ENCODE results near the gene PLAAT2. TPM values are rescaled to one million over a fixed set of nuclear protein-coding genes. Genes with fewer than 3 reads are reported as not detected.

Gene PLAAT2
- total and polyA plus RNA-seq, 2 of the 13 experiments (the other 11 are each of a cell fraction or from before 2014, with no cell fraction given): 0.22 TPM; not detected in 1

GRCh38 chr11:63609536-63609935 lies 46.4 kb upstream of the PLAAT2 start (continued):
- 0 out of 2 replicates have a peak, but pooled peaks have one; percentile 34 for TF ChIP-seq RXRB (CRISPR knock-in tag; IDR thresholded peaks at IDR 0.05; ENCODE audit: borderline replicate concordance)
- TF ChIP-seq DR1 (CRISPR knock-in tag; IDR thresholded peaks at IDR 0.05): no peak
- peak; percentile 90 for TF ChIP-seq HIC2 (CRISPR knock-in tag; IDR thresholded peaks at IDR 0.05; ENCODE audit: low read depth)
- TF ChIP-seq HDAC2 (CRISPR knock-in tag; IDR thresholded peaks at IDR 0.05): no peak
- TF ChIP-seq FOXP1 (IDR thresholded peaks at IDR 0.05): no peak
- no peak for TF ChIP-seq FOXP1 (CRISPR knock-in tag; IDR thresholded peaks at IDR 0.05)
- TF ChIP-seq ZNF17 (CRISPR knock-in tag; IDR thresholded peaks at IDR 0.05): no peak
- TF ChIP-seq PREB (CRISPR knock-in tag; IDR thresholded peaks at IDR 0.05): no peak
- TF ChIP-seq HNF4A (CRISPR knock-in tag; IDR thresholded peaks at IDR 0.05): peak; percentile 43; the same call in 1 of the 2 replicates
- no peak for TF ChIP-seq MYNN (CRISPR knock-in tag; IDR thresholded peaks at IDR 0.05; ENCODE audit: low read depth)
- TF ChIP-seq PBX2 (CRISPR knock-in tag; IDR thresholded peaks at IDR 0.05): no peak
- TF ChIP-seq ZNF619 (CRISPR knock-in tag; IDR thresholded peaks at IDR 0.05): no peak
- TF ChIP-seq HMG20B (CRISPR knock-in tag; conservative IDR thresholded peaks at IDR 0.05): no peak
- peak; percentile 48; the same call in 1 of the 2 replicates for TF ChIP-seq RARA (CRISPR knock-in tag; IDR thresholded peaks at IDR 0.05)
- TF ChIP-seq HNRNPH1 (optimal IDR thresholded peaks at IDR 0.05; ENCODE audit: low read depth, low read length): no peak
- no peak for TF ChIP-seq ZNF253 (CRISPR knock-in tag; IDR thresholded peaks at IDR 0.05; ENCODE audit: borderline replicate concordance)
- TF ChIP-seq ETV6 (CRISPR knock-in tag; conservative IDR thresholded peaks at IDR 0.05): no peak
- peak; percentile 61; the same call in 1 of the 2 replicates for TF ChIP-seq ZFX (CRISPR knock-in tag; IDR thresholded peaks at IDR 0.05; ENCODE audit: low read depth)
- no peak for TF ChIP-seq ZNF543 (CRISPR knock-in tag; IDR thresholded peaks at IDR 0.05)
- no peak for TF ChIP-seq NRL (CRISPR knock-in tag; IDR thresholded peaks at IDR 0.05; ENCODE audit: borderline replicate concordance)
- TF ChIP-seq KMT2A (CRISPR knock-in tag; IDR thresholded peaks at IDR 0.05): no peak
- TF ChIP-seq ZNF746 (CRISPR knock-in tag; IDR thresholded peaks at IDR 0.05): no peak
- TF ChIP-seq PPARG (CRISPR knock-in tag; conservative IDR thresholded peaks at IDR 0.05): 0 out of 2 replicates have a peak, but pooled peaks have one; percentile 38
- TF ChIP-seq HNRNPL (IDR thresholded peaks at IDR 0.05; ENCODE audit: low read depth, low read length): peak; percentile 83
- TF ChIP-seq CSRNP1 (CRISPR knock-in tag; IDR thresholded peaks at IDR 0.05): no peak
- TF ChIP-seq HNRNPK (IDR thresholded peaks at IDR 0.05; ENCODE audit: low read depth, low read length, poor library complexity, severe bottlenecking): no peak
